AG09319 (cell line): ENCODE data around the gene DLX3.

Experiments
- DNase-seq: peaks from one replicate; pipeline ENCODE4 v3.0.0-alpha.2; 2010; ENCODE audit warnings: low read depth; ENCODE audit errors: extremely low read depth
- CTCF ChIP-seq: IDR thresholded peaks from 2 replicates; pipeline ENCODE4 v1.5.1; 2011; ENCODE audit warnings: low read depth, mild to moderate bottlenecking, inconsistent platforms, low read length, moderate library complexity

DLX3 gene

GRCh38 chr17:50021681-50022370, 26.8 kb upstream of the DLX3 start:
- no peak for DNase-seq
- no peak for TF ChIP-seq CTCF

GRCh38 chr17:50020841-50021599, 26.0 kb upstream of the DLX3 start:
- no peak for DNase-seq
- no peak for TF ChIP-seq CTCF

GRCh38 chr17:50018909-50019308, 23.9 kb upstream of the DLX3 start:
- TF ChIP-seq CTCF: no peak

GRCh38 chr17:50015146-50015545, 20.1 kb upstream of the DLX3 start:
- no peak for TF ChIP-seq CTCF
- DNase-seq: no peak

More at GRCh38 chr17:50018909-50019308, 23.9 kb upstream of the DLX3 start:
- no peak for DNase-seq

GRCh38 chr17:50014471-50015088, 19.6 kb upstream of the DLX3 start:
- TF ChIP-seq CTCF: no peak
- DNase-seq: no peak

- DNase-seq: no peak
- no peak for TF ChIP-seq CTCF
Measured at GRCh38 chr17:50013079-50013478, 18.1 kb upstream of the DLX3 start.

- no peak for DNase-seq
- no peak for TF ChIP-seq CTCF
Measured at GRCh38 chr17:50009282-50009681, 14.3 kb upstream of the DLX3 start.
